ENCODE measurements around the gene GJC1. TPM values are rescaled to one million over a fixed set of nuclear protein-coding genes. Genes with fewer than 3 reads are reported as not detected.
"Not testable (repeated sequence)": the region's sequence is repeated elsewhere in the genome, so short reads cannot be mapped to it uniquely, and the experiment has no call there.

The GJC1 gene
- total RNA-seq, 1 donor from 2014 or later = 18.6 TPM

- intact Hi-C loops (cut with micrococcal nuclease) = loop anchor here (5.0 to 10.0 kb wide), 2 partner anchors 107 to 254 kb away; no protein-coding TSS in a partner anchor
- DNase-seq (no peak), ATAC-seq (no peak)
Observed at GRCh38 chr17:44770166-44770925, 59.7 kb downstream of the GJC1 start.

DNA sequence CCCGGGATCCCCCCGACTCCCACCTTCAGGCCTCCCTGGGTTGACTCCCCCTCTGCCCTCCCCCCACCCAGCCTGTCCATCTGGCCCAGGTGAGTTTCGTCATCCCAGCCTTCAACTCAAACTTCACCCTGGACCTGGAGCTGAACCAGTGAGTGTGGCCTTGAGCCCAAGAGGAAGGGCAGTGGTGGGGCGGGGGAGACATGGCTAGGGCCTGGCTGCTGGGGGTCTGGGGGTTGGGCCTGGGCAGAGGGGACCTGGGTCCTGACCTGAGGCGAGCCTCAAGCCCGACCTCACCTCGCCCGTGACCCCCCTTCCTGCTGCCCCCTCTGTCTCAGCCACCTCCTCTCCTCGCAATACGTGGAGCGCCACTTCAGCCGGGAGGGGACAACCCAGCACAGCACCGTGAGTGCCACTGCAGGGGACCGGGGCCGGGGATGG is 60.4 kb downstream of the GJC1 start:
- DNase-seq (no peak), ATAC-seq (no peak)
- intact Hi-C loops (cut with micrococcal nuclease) = loop anchor here (5.0 to 10.0 kb wide), 2 partner anchors 108 to 255 kb away; no protein-coding TSS in a partner anchor

DNA sequence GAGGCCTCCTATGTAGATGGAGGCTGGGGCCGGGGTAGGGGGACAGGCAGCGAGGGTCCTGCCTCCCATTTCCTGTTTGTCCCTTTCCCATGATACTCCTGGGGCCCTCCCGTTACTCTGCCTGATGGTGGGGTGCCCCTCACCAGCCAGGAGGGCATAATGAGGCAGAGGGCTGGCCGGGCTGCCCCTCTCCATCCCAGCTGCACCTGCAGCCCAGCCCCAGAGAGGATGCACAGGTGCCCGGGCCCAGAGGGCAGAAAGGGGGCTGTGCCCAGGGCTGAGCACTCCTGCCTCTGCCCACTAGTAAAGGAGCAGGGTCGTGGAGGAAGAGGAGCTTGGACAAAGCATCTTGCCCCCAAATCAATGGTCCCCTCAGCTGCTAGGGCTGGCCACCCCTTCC is 60.9 kb downstream of the GJC1 start:
- intact Hi-C loops (cut with micrococcal nuclease) = no loop called here
- DNase-seq (no peak), ATAC-seq (no peak)

DNA sequence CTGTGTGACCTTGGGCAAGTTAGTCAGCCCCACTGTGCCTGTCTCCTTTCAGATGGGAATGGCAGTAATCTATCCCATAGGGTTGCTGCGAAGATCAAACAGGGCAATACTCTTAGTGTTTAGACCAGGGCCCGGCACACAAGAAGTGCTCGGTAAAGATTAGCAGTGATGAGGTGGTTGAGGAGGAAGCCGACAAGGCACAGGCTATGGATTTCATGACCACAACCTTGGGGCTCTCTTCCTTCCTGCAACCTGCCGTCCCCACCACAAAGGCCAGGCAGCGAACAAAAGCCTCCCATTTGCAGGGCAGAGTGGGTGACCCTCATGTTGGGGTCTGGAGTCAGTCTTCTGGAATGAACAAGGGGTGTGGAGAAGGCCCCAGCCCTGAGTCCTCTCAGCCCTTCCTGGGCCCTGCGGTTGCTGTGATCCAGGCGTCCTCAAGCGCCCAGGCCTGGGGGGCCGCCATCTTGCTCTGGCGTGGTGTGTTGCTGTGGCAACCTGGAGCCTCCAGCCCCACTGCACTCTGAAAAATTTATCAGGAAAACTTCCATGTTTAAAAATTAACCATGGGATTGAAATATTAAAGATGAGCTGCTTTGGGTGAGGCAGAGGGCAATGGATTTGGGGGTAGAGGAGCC is 61.5 kb downstream of the GJC1 start:
- ATAC-seq (no peak), DNase-seq (no peak)
- intact Hi-C loops (cut with micrococcal nuclease) = no loop called here

- intact Hi-C loops (cut with micrococcal nuclease) = no loop called here
- no peak for DNase-seq
- no peak for ATAC-seq
Observed at GRCh38 chr17:44767493-44767892, 62.6 kb downstream of the GJC1 start.

DNA sequence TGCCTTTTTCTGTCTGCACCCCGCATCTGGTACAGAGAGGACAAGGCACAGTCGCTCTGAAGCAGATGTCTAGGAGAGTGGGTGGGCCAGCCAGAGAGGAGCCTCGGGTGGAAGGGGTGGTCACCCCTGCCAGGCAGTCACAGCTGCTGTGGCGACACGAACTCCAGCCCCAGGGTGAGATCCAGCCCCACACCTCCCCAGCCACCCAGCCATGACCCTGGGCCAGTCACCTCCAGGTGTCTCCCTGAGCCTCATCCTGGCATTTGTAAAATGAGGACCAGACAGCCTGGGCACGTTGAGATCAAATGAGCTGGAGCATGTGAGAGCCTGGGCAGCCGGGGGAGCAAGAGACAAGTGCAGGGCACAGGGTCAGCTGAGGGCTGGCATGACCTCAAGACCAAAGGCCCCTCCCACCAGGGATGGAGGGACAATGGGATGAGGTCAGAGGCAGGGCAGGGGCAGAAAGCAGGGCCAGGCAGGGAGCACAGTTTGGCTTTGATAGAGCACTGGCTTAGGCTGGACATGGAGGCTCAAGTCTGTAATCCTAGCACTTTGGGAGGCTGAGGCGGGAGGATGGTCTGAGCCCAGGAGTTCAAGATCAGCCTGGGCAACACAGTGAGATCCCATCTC is 63.6 kb downstream of the GJC1 start:
- intact Hi-C loops (cut with micrococcal nuclease) = no loop called here
- ATAC-seq (peak; percentile 57), DNase-seq (no peak)

DNA sequence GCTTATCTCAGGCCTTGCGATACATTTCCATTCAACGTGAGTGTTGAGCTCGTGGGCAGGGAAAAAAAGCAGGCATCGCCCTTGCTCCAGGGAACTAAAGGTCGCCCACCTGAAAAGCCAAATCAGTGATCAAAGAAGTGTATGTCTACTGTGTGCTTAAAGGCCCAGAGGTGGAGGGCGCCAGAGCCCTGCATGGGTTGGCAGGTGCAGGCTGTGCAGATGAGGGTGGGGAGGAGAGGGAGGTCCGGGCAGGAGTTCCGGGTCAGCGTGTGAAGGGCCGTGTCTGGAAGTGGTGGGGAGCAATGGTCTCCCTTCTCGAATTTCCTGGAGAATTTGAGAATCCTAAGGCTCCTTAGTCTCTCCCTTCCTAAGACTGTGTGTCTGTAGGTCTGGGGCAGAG is 64.1 kb downstream of the GJC1 start:
- intact Hi-C loops (cut with micrococcal nuclease) = no loop called here
- DNase-seq (no peak), ATAC-seq (no peak)

DNA sequence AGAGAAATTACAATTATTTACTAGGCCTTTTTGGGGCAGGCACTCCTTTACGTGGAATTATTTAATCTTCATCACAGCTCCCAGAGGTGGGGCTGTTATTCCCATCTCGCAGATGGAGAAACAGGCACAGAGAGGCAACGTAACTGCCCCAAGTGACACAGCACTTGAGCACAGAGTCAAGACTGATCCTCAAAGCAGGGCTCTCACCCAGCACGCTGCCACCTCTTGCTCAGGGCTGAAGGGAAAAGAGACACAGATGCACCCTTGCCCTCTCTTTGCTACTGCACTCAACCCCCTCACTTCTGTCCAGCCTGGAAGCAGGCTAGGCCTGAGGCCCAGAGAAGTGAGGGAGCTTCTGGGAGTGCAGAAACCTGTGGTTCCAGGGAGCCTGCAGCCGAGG is 66.9 kb downstream of the GJC1 start:
- ATAC-seq (no peak), DNase-seq (no peak)
- intact Hi-C loops (cut with micrococcal nuclease) = no loop called here

- ATAC-seq (no peak), DNase-seq (no peak)
- intact Hi-C loops (cut with micrococcal nuclease) = no loop called here
Observed at GRCh38 chr17:44761932-44762810, 67.9 kb downstream of the GJC1 start.

- intact Hi-C loops (cut with micrococcal nuclease) = no loop called here
- ATAC-seq = no peak
- no peak for DNase-seq
Observed at GRCh38 chr17:44760474-44761308, 69.4 kb downstream of the GJC1 start.

- ATAC-seq = no peak
- no peak for DNase-seq
- intact Hi-C loops (cut with micrococcal nuclease) = no loop called here
Observed at GRCh38 chr17:44759916-44760243, 70.2 kb downstream of the GJC1 start.

- DNase-seq (no peak), ATAC-seq (peak; percentile 3)
- intact Hi-C loops (cut with micrococcal nuclease) = no loop called here
Observed at GRCh38 chr17:44759086-44759915, 70.8 kb downstream of the GJC1 start.

GRCh38 chr17:44758414-44759085 is 71.5 kb downstream of the GJC1 start, which contains the start of gene ADAM11:
TSS of gene ADAM11 (plus strand) at chr17:44758988. CDS start at chr17:44759200, 212 bp downstream.
- ATAC-seq (peak; percentile 64), DNase-seq (no peak)

DNA sequence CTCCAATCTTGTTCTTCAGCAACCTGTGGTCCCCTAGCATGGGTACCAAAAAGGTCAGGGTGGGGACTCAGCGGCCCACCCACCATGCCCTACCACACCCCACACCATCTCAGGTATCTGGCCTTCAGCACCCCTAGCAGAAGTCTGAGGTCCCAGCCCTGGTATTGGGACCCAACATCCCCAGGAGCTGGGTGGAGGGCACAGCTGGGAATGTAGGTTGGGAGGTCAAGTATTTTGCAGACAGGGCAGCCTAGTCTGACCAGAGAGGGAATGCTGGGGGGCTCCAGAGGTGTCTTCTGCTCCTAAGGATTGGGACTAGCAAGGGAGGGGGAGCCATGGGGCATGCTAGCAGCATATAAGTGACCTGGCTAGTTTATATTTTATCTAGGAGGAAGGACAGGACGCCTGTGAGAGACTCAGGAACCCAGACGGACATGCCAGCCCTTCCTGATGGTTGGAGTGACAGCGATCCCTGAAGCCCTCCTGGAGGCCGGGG is 72.1 kb downstream of the GJC1 start:
- ATAC-seq = peak; percentile 22
- intact Hi-C loops (cut with micrococcal nuclease) = no loop called here
- no peak for DNase-seq

More at GRCh38 chr17:44758414-44759085, 71.5 kb downstream of the GJC1 start, which contains the start of gene ADAM11:
- intact Hi-C loops (cut with micrococcal nuclease) = no loop called here

- DNase-seq (peak; percentile 73), ATAC-seq (peak; percentile 81)
- intact Hi-C loops (cut with micrococcal nuclease) = no loop called here
Observed at GRCh38 chr17:44757045-44757917, 72.8 kb downstream of the GJC1 start.

GRCh38 chr17:44755180-44755579 is 74.9 kb downstream of the GJC1 start:
- DNase-seq; intact Hi-C loops (cut with micrococcal nuclease); ATAC-seq: not testable (repeated sequence)
